Stimulated activated CD4-positive, alpha-beta T cell treated with anti-CD3 and anti-CD28 coated beads, Interleukin-4, amount 100 ng/mL, for 24 hours (primary cell): ENCODE data around the gene MFAP2.

Experiments
- DNase-seq: peaks from one replicate; pipeline ENCODE4 v3.0.0-alpha.2; 2020

The MFAP2 gene

GRCh38 chr1:16926491-16927073 is 53.8 kb downstream of the MFAP2 start:
- DNase-seq = no peak

- no peak for DNase-seq
These were observed 54.6 kb downstream of the MFAP2 start for GRCh38 chr1:16925635-16926490.

- DNase-seq = no peak
These were observed 55.4 kb downstream of the MFAP2 start for GRCh38 chr1:16924919-16925477.
